Fibroblast of lung (primary cell): ENCODE data around the gene IL36B.

Experiments used
- EZH2 ChIP-seq: IDR thresholded peaks from 2 replicates; pipeline ENCODE4 v1.5.1; 2012; ENCODE audit warnings: low read length, control low read depth, mild to moderate bottlenecking; ENCODE audit errors: missing control alignments
- TF ChIP-seq, protein P1 (sequence below), 2 donors: IDR thresholded peaks in 1 of 2; conservative IDR thresholded peaks in 1 of 2; 1 replicate in 1 of 2; 2 replicates in 1 of 2; pipeline ENCODE4 v1.5.1; 2011 to 2012; ENCODE audit warnings: low read length in 2 of 2, control low read depth in 1 of 2, inconsistent platforms in 1 of 2, low read depth in 1 of 2, mild to moderate bottlenecking in 1 of 2

DNA sequence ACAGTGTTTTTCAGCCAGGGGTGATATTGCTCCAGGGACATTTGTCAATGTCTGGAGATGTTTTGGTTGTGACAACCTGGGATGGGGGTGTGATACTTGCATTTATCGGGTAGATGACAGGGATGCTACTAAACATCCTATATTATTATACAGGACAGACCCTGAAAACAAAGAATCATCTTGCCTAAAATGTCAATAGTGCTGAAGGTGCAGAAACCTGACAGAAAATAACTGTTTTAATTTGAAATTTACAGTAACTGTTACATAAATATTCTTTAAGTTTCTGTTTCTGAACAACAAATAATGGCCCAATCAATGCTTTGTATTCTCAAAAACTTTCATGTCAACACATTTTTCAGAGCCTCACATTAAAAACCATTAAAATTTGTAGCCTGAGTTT lies 45.4 kb downstream of the IL36B start:
- TF ChIP-seq, protein P1, sequence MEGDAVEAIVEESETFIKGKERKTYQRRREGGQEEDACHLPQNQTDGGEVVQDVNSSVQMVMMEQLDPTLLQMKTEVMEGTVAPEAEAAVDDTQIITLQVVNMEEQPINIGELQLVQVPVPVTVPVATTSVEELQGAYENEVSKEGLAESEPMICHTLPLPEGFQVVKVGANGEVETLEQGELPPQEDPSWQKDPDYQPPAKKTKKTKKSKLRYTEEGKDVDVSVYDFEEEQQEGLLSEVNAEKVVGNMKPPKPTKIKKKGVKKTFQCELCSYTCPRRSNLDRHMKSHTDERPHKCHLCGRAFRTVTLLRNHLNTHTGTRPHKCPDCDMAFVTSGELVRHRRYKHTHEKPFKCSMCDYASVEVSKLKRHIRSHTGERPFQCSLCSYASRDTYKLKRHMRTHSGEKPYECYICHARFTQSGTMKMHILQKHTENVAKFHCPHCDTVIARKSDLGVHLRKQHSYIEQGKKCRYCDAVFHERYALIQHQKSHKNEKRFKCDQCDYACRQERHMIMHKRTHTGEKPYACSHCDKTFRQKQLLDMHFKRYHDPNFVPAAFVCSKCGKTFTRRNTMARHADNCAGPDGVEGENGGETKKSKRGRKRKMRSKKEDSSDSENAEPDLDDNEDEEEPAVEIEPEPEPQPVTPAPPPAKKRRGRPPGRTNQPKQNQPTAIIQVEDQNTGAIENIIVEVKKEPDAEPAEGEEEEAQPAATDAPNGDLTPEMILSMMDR (conservative IDR thresholded peaks at IDR 0.05 in 1 of 2, IDR thresholded peaks at IDR 0.05 in 1 of 2; ENCODE audit: low read depth in 1 of 2, low read length in 2 of 2), result no peak
- TF ChIP-seq EZH2, result no peak
